Vagina (tissue), 2 donors: ENCODE data around the gene DNLZ.

Experiments
- CTCF ChIP-seq, 3 experiments: fragments of 450-650 bp in 2 of 3; fragments of 200-600 bp in 1 of 3; sonication (generic) in 1 of 3; IDR thresholded peaks; one replicate each; pipeline ENCODE4 v1.5.1; 2017 to 2019; ENCODE audit warnings: antibody characterized with exemption in 3 of 3, mild to moderate bottlenecking in 2 of 3, moderate library complexity in 2 of 3
- POLR2AphosphoS5 ChIP-seq, 2 donors: sonication (generic); formaldehyde crosslinking; IDR thresholded peaks; one replicate each; pipeline ENCODE4 v1.9.0; 2017; ENCODE audit warnings: antibody characterized with exemption in 2 of 2, mild to moderate bottlenecking in 2 of 2, low read depth in 1 of 2; ENCODE audit not compliant: insufficient read depth in 1 of 2

GRCh38 chr9:136330406-136330990 is 33.0 kb downstream of the DNLZ start:
- no peak for TF ChIP-seq CTCF (IDR thresholded peaks at IDR 0.05)
- no peak for TF ChIP-seq POLR2AphosphoS5 (IDR thresholded peaks at IDR 0.05; ENCODE audit: insufficient read depth in 1 of 2, low read depth in 1 of 2)
